H1 (cell line): ENCODE measurements around the gene TLCD5. TPM values are rescaled to one million over a fixed set of nuclear protein-coding genes. Genes with fewer than 3 reads are reported as not detected.

ENCODE experiments used
- CTCF ChIA-PET: fragments of 300-600 bp; sonication (Branson Sonifier 250); formaldehyde crosslinking; loops from one replicate; lab custom pipeline; 2021; ENCODE audit not compliant: partially characterized antibody; lab: Charles Lee
- POLR2A ChIA-PET: fragments of 300-600 bp; sonication (Branson Sonifier 250); formaldehyde crosslinking; loops from one replicate; lab custom pipeline; 2021; ENCODE audit warnings: inconsistent platforms; ENCODE audit not compliant: partially characterized antibody; lab: Charles Lee
- DNase-seq, 2 experiments: peaks; one replicate each; pipeline versions ENCODE4 v3.0.0 to v3.0.0-alpha.2; 2010 to 2022; ENCODE audit warnings: low spot score in 2 of 2, low read depth in 1 of 2, mixed read lengths in 1 of 2
- FAIRE-seq: peaks from 2 replicates; lab custom pipeline; 2011; peaks lifted over from hg19 to GRCh38; lab: Jason Lieb, UNC
- H2AFZ ChIP-seq: 2 replicates; pipeline ENCODE4 v1.8.1; 2012; ENCODE audit warnings: low read length, inconsistent platforms
- H2AK5ac ChIP-seq: 2 replicates; pipeline ENCODE4 v1.6.1; 2013; ENCODE audit warnings: low read depth, low read length
- H2BK120ac ChIP-seq: replicated peaks from 2 replicates; pipeline ENCODE3; 2013; ENCODE audit warnings: low read depth, low read length, inconsistent platforms
- H2BK12ac ChIP-seq: 2 replicates; pipeline ENCODE4 v1.6.1; 2013; ENCODE audit warnings: low read depth, low read length
- H2BK15ac ChIP-seq: 2 replicates; pipeline ENCODE4 v1.6.1; 2013; ENCODE audit warnings: low read length
- H2BK20ac ChIP-seq: 2 replicates; pipeline ENCODE4 v1.6.1; 2013; ENCODE audit warnings: low read length
- H2BK5ac ChIP-seq: 2 replicates; pipeline ENCODE4 v1.6.1; 2013; ENCODE audit warnings: low read depth, low read length
- H3K14ac ChIP-seq: 2 replicates; pipeline ENCODE4 v1.6.1; 2013; ENCODE audit warnings: inconsistent platforms; ENCODE audit not compliant: insufficient read length
- H3K18ac ChIP-seq: 2 replicates; pipeline ENCODE4 v1.6.1; 2013; ENCODE audit warnings: low read length; ENCODE audit errors: extremely low read depth
- H3K23ac ChIP-seq: 2 replicates; pipeline ENCODE4 v1.6.1; 2013; ENCODE audit warnings: inconsistent platforms; ENCODE audit not compliant: insufficient read length
- H3K23me2 ChIP-seq: 2 replicates; pipeline ENCODE4 v1.6.1; 2013; ENCODE audit warnings: low read depth, low read length
- H3K27ac ChIP-seq: 2 replicates; pipeline ENCODE4 v1.6.1; 2011; ENCODE audit warnings: low read depth, low read length, inconsistent platforms
- H3K27me3 ChIP-seq, 4 experiments: replicated peaks in 1 of 4; 1 replicate in 1 of 4; 2 replicates in 3 of 4; pipeline versions ENCODE4 v1.6.1 to v1.8.1; 2011 to 2013; ENCODE audit warnings: low read length in 3 of 4, mild to moderate bottlenecking in 3 of 4, inconsistent platforms in 2 of 4, mixed read lengths in 2 of 4, moderate library complexity in 1 of 4; ENCODE audit not compliant: control insufficient read depth in 3 of 4, insufficient read depth in 3 of 4; ENCODE audit errors: extremely low read depth in 1 of 4
- H3K36me3 ChIP-seq, 4 experiments: 2 replicates each; pipeline versions ENCODE4 v1.6.1 to v1.8.1; 2011 to 2013; ENCODE audit warnings: mild to moderate bottlenecking in 4 of 4, low read length in 3 of 4, moderate library complexity in 2 of 4, control low read depth in 1 of 4, inconsistent platforms in 1 of 4; ENCODE audit not compliant: insufficient read depth in 4 of 4, control insufficient read depth in 2 of 4
- H3K4ac ChIP-seq: replicated peaks from 2 replicates; pipeline ENCODE3; 2013; ENCODE audit warnings: low read length, low read depth, mixed read lengths, inconsistent platforms; ENCODE audit not compliant: insufficient read length
- H3K4me1 ChIP-seq, 4 experiments: replicated peaks in 1 of 4; 1 replicate in 1 of 4; 2 replicates in 3 of 4; pipeline versions ENCODE4 v1.6.1 to v1.8.1; 2011 to 2013; ENCODE audit warnings: low read length in 3 of 4, inconsistent platforms in 2 of 4, mixed read lengths in 1 of 4; ENCODE audit not compliant: insufficient read depth in 4 of 4, control insufficient read depth in 3 of 4
- H3K4me2 ChIP-seq, 2 experiments: 2 replicates each; pipeline versions ENCODE4 v1.6.1 to v1.8.1; 2011 to 2013; ENCODE audit warnings: low read depth in 2 of 2, low read length in 2 of 2, control low read depth in 1 of 2, inconsistent platforms in 1 of 2, mild to moderate bottlenecking in 1 of 2; ENCODE audit not compliant: insufficient read depth in 1 of 2
- H3K4me3 ChIP-seq, 4 experiments: fragments of 200-600, 300-600 bp in 1 of 4; sonication (generic), shearing (Covaris generic), sonication (Bioruptor Twin) in 1 of 4; 2 replicates each; pipeline versions ENCODE4 v1.5.1 to v1.8.1; 2011 to 2016; ENCODE audit warnings: low read length in 4 of 4, low read depth in 3 of 4, control low read depth in 2 of 4, inconsistent platforms in 2 of 4, mild to moderate bottlenecking in 2 of 4, mixed read lengths in 1 of 4, moderate library complexity in 1 of 4; ENCODE audit not compliant: insufficient read depth in 2 of 4; ENCODE audit errors: extremely low read depth in 1 of 4
- H3K56ac ChIP-seq: replicated peaks from 2 replicates; pipeline ENCODE3; 2013; ENCODE audit warnings: low read depth, mild to moderate bottlenecking, mixed read lengths, low read length, inconsistent platforms; ENCODE audit not compliant: insufficient read length
- H3K79me1 ChIP-seq: 2 replicates; pipeline ENCODE4 v1.6.1; 2013; ENCODE audit warnings: low read depth, low read length, control low read depth
- H3K79me2 ChIP-seq, 2 experiments: 2 replicates each; pipeline versions ENCODE4 v1.6.1 to v1.8.1; 2012 to 2013; ENCODE audit warnings: low read length in 2 of 2, mild to moderate bottlenecking in 2 of 2, inconsistent platforms in 1 of 2; ENCODE audit not compliant: insufficient read depth in 2 of 2, control insufficient read depth in 1 of 2
- H3K9ac ChIP-seq, 4 experiments: replicated peaks in 1 of 4; 1 replicate in 1 of 4; 2 replicates in 3 of 4; pipeline versions ENCODE4 v1.6.1 to v1.8.1; 2011 to 2013; ENCODE audit warnings: low read depth in 3 of 4, low read length in 3 of 4, control low read depth in 2 of 4, mild to moderate bottlenecking in 2 of 4, moderate library complexity in 2 of 4, inconsistent platforms in 1 of 4; ENCODE audit errors: extremely low read depth in 1 of 4
- H3K9me3 ChIP-seq, 2 experiments: 2 replicates each; pipeline versions ENCODE4 v1.6.1 to v1.8.1; 2012 to 2013; ENCODE audit warnings: mild to moderate bottlenecking in 2 of 2, moderate library complexity in 2 of 2, control low read depth in 1 of 2, inconsistent platforms in 1 of 2, low read depth in 1 of 2, low read length in 1 of 2, mixed read lengths in 1 of 2; ENCODE audit not compliant: insufficient read depth in 2 of 2
- H4K20me1 ChIP-seq, 2 experiments: replicated peaks in 1 of 2; 2 replicates each; pipeline versions ENCODE3 to v1.8.1; 2011 to 2013; ENCODE audit warnings: inconsistent platforms in 2 of 2, low read length in 2 of 2, mild to moderate bottlenecking in 1 of 2; ENCODE audit not compliant: insufficient read depth in 2 of 2, control insufficient read depth in 1 of 2
- H4K5ac ChIP-seq: 2 replicates; pipeline ENCODE4 v1.6.1; 2013; ENCODE audit warnings: low read length, low read depth, mixed read lengths, inconsistent platforms; ENCODE audit not compliant: insufficient read length
- H4K8ac ChIP-seq: 2 replicates; pipeline ENCODE4 v1.8.0; 2013; ENCODE audit warnings: mild to moderate bottlenecking, moderate library complexity, low read length, inconsistent platforms; ENCODE audit not compliant: insufficient read depth; ENCODE audit errors: extremely low read depth
- H4K91ac ChIP-seq: replicated peaks from 2 replicates; pipeline ENCODE3; 2013; ENCODE audit warnings: low read length, mixed read lengths, inconsistent platforms; ENCODE audit not compliant: insufficient read length
- FOSL1 ChIP-seq: IDR thresholded peaks from 2 replicates; pipeline ENCODE4 v1.6.1; 2011; ENCODE audit warnings: mild to moderate bottlenecking, low read depth, low read length, moderate library complexity; ENCODE audit not compliant: insufficient read depth
- GTF2F1 ChIP-seq: IDR thresholded peaks from 2 replicates; pipeline ENCODE4 v1.6.1; 2012; ENCODE audit warnings: low read depth, low read length, improper control_type of control experiment, borderline replicate concordance
- HDAC2 ChIP-seq, 2 experiments: fragments of 300-600 bp in 1 of 2; sonication (generic) in 1 of 2; IDR thresholded peaks; 2 replicates each; pipeline ENCODE4 v1.6.1; 2011 to 2012; ENCODE audit warnings: low read depth in 2 of 2, low read length in 2 of 2, mild to moderate bottlenecking in 2 of 2, moderate library complexity in 2 of 2, borderline replicate concordance in 1 of 2, inconsistent platforms in 1 of 2
- KDM4A ChIP-seq: IDR thresholded peaks from one replicate; pipeline ENCODE4 v1.7.1; 2012; ENCODE audit warnings: low read depth, mild to moderate bottlenecking, moderate library complexity, low read length, inconsistent platforms; ENCODE audit not compliant: severe bottlenecking
- MAFK ChIP-seq: IDR thresholded peaks from 2 replicates; pipeline ENCODE4 v1.6.1; 2012; ENCODE audit warnings: low read depth, mild to moderate bottlenecking, improper control_type of control experiment, low read length
- NRF1 ChIP-seq: IDR thresholded peaks from 2 replicates; pipeline ENCODE4 v1.6.1; 2011; ENCODE audit warnings: mild to moderate bottlenecking, low read depth, low read length, improper control_type of control experiment
- RBBP5 ChIP-seq: IDR thresholded peaks from 2 replicates; pipeline ENCODE4 v1.7.1; 2012; ENCODE audit warnings: low read depth, mild to moderate bottlenecking, inconsistent platforms, low read length, moderate library complexity, borderline replicate concordance
- RNF2 ChIP-seq: fragments of 200-900, 300-1000 bp; sonication (generic); IDR thresholded peaks from 2 replicates; pipeline ENCODE4 v1.7.1; 2016; ENCODE audit warnings: borderline replicate concordance, low read depth, mild to moderate bottlenecking, antibody characterized with exemption, low read length; ENCODE audit not compliant: poor library complexity, severe bottlenecking; ENCODE audit errors: missing control alignments
- SIN3A ChIP-seq, 2 experiments: IDR thresholded peaks in 1 of 2; conservative IDR thresholded peaks in 1 of 2; 2 replicates each; pipeline ENCODE4 v1.6.1; 2011 to 2012; ENCODE audit warnings: low read length in 2 of 2, improper control_type of control experiment in 1 of 2, low read depth in 1 of 2, mild to moderate bottlenecking in 1 of 2
- SP4 ChIP-seq: IDR thresholded peaks from 2 replicates; pipeline ENCODE4 v1.6.1; 2012; ENCODE audit warnings: low read length, inconsistent platforms
- TAF1 ChIP-seq: IDR thresholded peaks from 2 replicates; pipeline ENCODE4 v1.6.1; 2011; ENCODE audit warnings: mild to moderate bottlenecking, low read depth, low read length
- TAF7 ChIP-seq: optimal IDR thresholded peaks from 2 replicates; pipeline ENCODE3; 2011; ENCODE audit warnings: low read depth, mild to moderate bottlenecking, inconsistent platforms, low read length, moderate library complexity, borderline replicate concordance
- TBP ChIP-seq: IDR thresholded peaks from 2 replicates; pipeline ENCODE4 v1.6.1; 2011; ENCODE audit warnings: low read depth, low read length, improper control_type of control experiment
- WGBS, 2 experiments: shearing (Covaris generic) in 1 of 2; methylation state at CpG; one replicate each; pipeline versions ENCODE4 v1.1.6 to v1.1.7; 2013 to 2015; ENCODE audit warnings: low lambda C conversion rate in 2 of 2, mixed read lengths in 2 of 2, inconsistent platforms in 1 of 2, low coverage in 1 of 2, missing lambda C conversion rate in 1 of 2; ENCODE audit not compliant: insufficient replicate concordance in 2 of 2, insufficient coverage in 1 of 2, insufficient read length in 1 of 2; ENCODE audit errors: extremely low coverage in 1 of 2, missing lambda C conversion rate in 1 of 2; 5-methylcytosine and 5-hydroxymethylcytosine counted together
- polyA plus RNA-seq, 7 experiments: library from polyadenylated mRNA; depleted of rRNA in 3 of 7; stranded (reverse) in 5 of 7; unstranded in 2 of 7; fragments of >200 nt in 5 of 7; fragments of 200-250 nt in 2 of 7; gene quantifications; 1 replicate in 5 of 7; 2 replicates in 1 of 7; 4 replicates in 1 of 7; pipeline versions ENCODE4 v1.2.1 to v1.2.3, GENCODE V29; 2011 to 2013; ENCODE audit warnings: missing spikeins in 2 of 7, mixed read lengths in 2 of 7
- total RNA-seq: library from RNA; stranded (reverse); fragmentation: NEBNext Ultra II Directional; extraction: Animal tissue kit (Norgen Biotek cat#: 25700); gene quantifications from 2 replicates; pipeline ENCODE4 v1.2.1, GENCODE V29; 2021

Gene TLCD5
- total and polyA plus RNA-seq, 2 of the 8 experiments (the other 6 are each of a cell fraction or from before 2014, with no cell fraction given), result 9.5 to 10.1 TPM

GRCh38 chr11:120375076-120375475 lies 50.0 kb downstream of the TLCD5 start:
- no peak overlapping the region for H2BK20ac ChIP-seq
- H4K91ac ChIP-seq, result no peak overlapping the region
- ChIA-PET CTCF (interaction anchor here (0.7 to 1.9 kb wide), 3 partner anchors 8 to 40 kb away, joined by 4 to 8 read pairs (median 6); partner anchors contain the start of gene ARHGEF12), POLR2A (interaction anchor here (1.0 kb wide), 1 partner anchor 39 kb away, joined by 3 read pairs; the partner anchor contains the start of gene ARHGEF12)
- DNase-seq, result no peak
- no peaks in the 10 kb centered on the region for H3K79me1 ChIP-seq
- H3K79me2 ChIP-seq, result peaks cover 0 to 65% of the 10 kb centered on the region in 2 experiments; a peak in 2 of 4 replicates
- peak overlapping the region in 1 of 4 experiments; percentile 43; a peak in 1 of 7 replicates for H3K9ac ChIP-seq
- no peak overlapping the region for H2AK5ac ChIP-seq
- no peak overlapping the region for H3K56ac ChIP-seq
- no peaks in the 10 kb centered on the region for H4K20me1 ChIP-seq
- no peak overlapping the region for H3K4me3 ChIP-seq
- no peak overlapping the region for H3K23ac ChIP-seq
- H3K27ac ChIP-seq, result no peak overlapping the region
- no peak overlapping the region for H3K4ac ChIP-seq
- H2BK120ac ChIP-seq, result no peak overlapping the region
- H3K9me3 ChIP-seq, result peaks cover 5 to 14% of the 10 kb centered on the region in 2 experiments; a peak in 2 of 4 replicates
- no peak overlapping the region for H2BK15ac ChIP-seq
- no peak overlapping the region for H3K18ac ChIP-seq
- H3K23me2 ChIP-seq, result no peaks in the 10 kb centered on the region
- no peaks in the 10 kb centered on the region for H3K27me3 ChIP-seq
- no peaks in the 10 kb centered on the region for H3K4me1 ChIP-seq
- H2BK5ac ChIP-seq, result no peak overlapping the region
- no peak overlapping the region for H4K5ac ChIP-seq
- no peak for FAIRE-seq
- H4K8ac ChIP-seq, result no peak overlapping the region
- WGBS, 2 experiments, result 76% methylated on average over 3 of the region's 3 CpGs; no CpG with 5 or more reads in 1 of the 2 experiments
- no peak overlapping the region for H2BK12ac ChIP-seq
- no peak overlapping the region for H2AFZ ChIP-seq
- peaks cover 0 to 3% (median 0%) of the 10 kb centered on the region in 4 experiments; a peak in 2 of 8 replicates for H3K36me3 ChIP-seq
- no peak overlapping the region for H3K4me2 ChIP-seq
- H3K14ac ChIP-seq, result no peak overlapping the region
- TF ChIP-seq NRF1, result no peak
- TF ChIP-seq SIN3A (conservative IDR thresholded peaks at IDR 0.05 in 1 of 2, IDR thresholded peaks at IDR 0.05 in 1 of 2; ENCODE audit: low read depth in 1 of 2, low read length in 2 of 2), result no peak
- TF ChIP-seq TAF1, result no peak
- TF ChIP-seq FOSL1, result no peak
- TF ChIP-seq GTF2F1, result no peak
- TF ChIP-seq RNF2, result no peak
- no peak for TF ChIP-seq TBP
- no peak for TF ChIP-seq HDAC2 (IDR thresholded peaks at IDR 0.05; ENCODE audit: borderline replicate concordance in 1 of 2, low read depth in 2 of 2, low read length in 2 of 2)
- TF ChIP-seq RBBP5, result no peak
- TF ChIP-seq SP4, result no peak
- TF ChIP-seq MAFK, result no peak
- no peak for TF ChIP-seq KDM4A
- TF ChIP-seq TAF7, result no peak
